Mesodermal cell (in vitro differentiated cells): ENCODE results near the gene ACADL.

Experiments used
- H3K27ac ChIP-seq: 2 replicates; pipeline ENCODE4 v1.7.0; 2013; ENCODE audit warnings: mild to moderate bottlenecking, low read depth, low read length, moderate library complexity; ENCODE audit not compliant: severe bottlenecking
- H3K36me3 ChIP-seq: 2 replicates; pipeline ENCODE4 v1.7.1; 2013; ENCODE audit warnings: mild to moderate bottlenecking, low read length, moderate library complexity; ENCODE audit not compliant: control insufficient read depth, insufficient read depth
- H3K4me1 ChIP-seq: one replicate; pipeline ENCODE4 v1.7.1; 2013; ENCODE audit warnings: mild to moderate bottlenecking, low read length; ENCODE audit not compliant: insufficient read depth, control insufficient read depth, poor library complexity, severe bottlenecking
- H3K4me3 ChIP-seq: 2 replicates; pipeline ENCODE4 v1.7.0; 2013; ENCODE audit warnings: low read length, control low read depth, mild to moderate bottlenecking; ENCODE audit not compliant: insufficient read depth, poor library complexity, severe bottlenecking; ENCODE audit errors: extremely low read depth
- H3K9me3 ChIP-seq: 2 replicates; pipeline ENCODE4 v1.7.1; 2013; ENCODE audit warnings: mild to moderate bottlenecking, low read length, moderate library complexity; ENCODE audit not compliant: control insufficient read depth
- WGBS, 2 experiments: methylation state at CpG; one replicate each; pipeline ENCODE4 v1.1.5; 2013; ENCODE audit warnings: missing lambda C conversion rate in 2 of 2; ENCODE audit not compliant: insufficient coverage in 2 of 2; 5-methylcytosine and 5-hydroxymethylcytosine counted together

The ACADL gene

GRCh38 chr2:210170196-210170445 lies 55.1 kb downstream of the ACADL start:
- H3K4me3 ChIP-seq = peak overlapping the region; percentile 67
- peak overlapping the region; percentile 96 for H3K27ac ChIP-seq
- H3K4me1 ChIP-seq = no peaks in the 10 kb centered on the region
- H3K9me3 ChIP-seq = no peaks in the 10 kb centered on the region
- H3K36me3 ChIP-seq = no peaks in the 10 kb centered on the region
- WGBS, 2 experiments = 0% methylated on average over 3 of the region's 6 CpGs

- H3K9me3 ChIP-seq = no peaks in the 10 kb centered on the region
- WGBS, 2 experiments = 0% methylated on average over 2 of the region's 6 CpGs; no CpG with 5 or more reads in 1 of the 2 experiments
These were observed 55.6 kb downstream of the ACADL start for GRCh38 chr2:210169516-210170195.

GRCh38 chr2:210167227-210167626 lies 58.0 kb downstream of the ACADL start:
- Histone ChIP-seq H3K27ac (no peak overlapping the region), H3K36me3 (no peaks in the 10 kb centered on the region), H3K4me1 (no peaks in the 10 kb centered on the region), H3K9me3 (no peaks in the 10 kb centered on the region), H3K4me3 (no peak overlapping the region)
- no CpG with 5 or more reads among the region's 1 CpG for WGBS, 2 experiments

More at GRCh38 chr2:210169516-210170195, 55.6 kb downstream of the ACADL start:
- no peaks in the 10 kb centered on the region for H3K36me3 ChIP-seq
- peak overlapping the region; percentile 96 for H3K27ac ChIP-seq
- H3K4me1 ChIP-seq = no peaks in the 10 kb centered on the region
- H3K4me3 ChIP-seq = peak overlapping the region; percentile 67

- no peak overlapping the region for H3K4me3 ChIP-seq
- WGBS, 2 experiments = 51 to 72% methylated on average over 3 to 5 of the region's 6 CpGs
- no peak overlapping the region for H3K27ac ChIP-seq
- H3K9me3 ChIP-seq = no peaks in the 10 kb centered on the region
- H3K4me1 ChIP-seq = no peaks in the 10 kb centered on the region
- H3K36me3 ChIP-seq = peaks cover 2% of the 10 kb centered on the region
These were observed 62.7 kb downstream of the ACADL start for GRCh38 chr2:210162466-210163124.

GRCh38 chr2:210159059-210159458 lies 66.2 kb downstream of the ACADL start:
- WGBS, 2 experiments = 97 to 100% methylated on average over 2 to 3 of the region's 3 CpGs

GRCh38 chr2:210158236-210158635 lies 67.0 kb downstream of the ACADL start:
- H3K4me1 ChIP-seq = no peaks in the 10 kb centered on the region
- no peaks in the 10 kb centered on the region for H3K9me3 ChIP-seq
- H3K27ac ChIP-seq = no peak overlapping the region
- no CpG with 5 or more reads among the region's 2 CpGs for WGBS, 2 experiments
- H3K4me3 ChIP-seq = no peak overlapping the region
- H3K36me3 ChIP-seq = peaks cover 12% of the 10 kb centered on the region

More at GRCh38 chr2:210159059-210159458, 66.2 kb downstream of the ACADL start:
- H3K4me3 ChIP-seq = no peak overlapping the region
- H3K36me3 ChIP-seq = peaks cover 7% of the 10 kb centered on the region
- H3K4me1 ChIP-seq = no peaks in the 10 kb centered on the region
- no peak overlapping the region for H3K27ac ChIP-seq
- no peaks in the 10 kb centered on the region for H3K9me3 ChIP-seq

- no peaks in the 10 kb centered on the region for H3K4me1 ChIP-seq
These were observed 67.7 kb downstream of the ACADL start for GRCh38 chr2:210157526-210157925.

GRCh38 chr2:210147614-210148013 lies 77.6 kb downstream of the ACADL start:
- Histone ChIP-seq H3K27ac (no peak overlapping the region), H3K4me1 (no peaks in the 10 kb centered on the region), H3K4me3 (no peak overlapping the region), H3K9me3 (no peaks in the 10 kb centered on the region), H3K36me3 (peaks cover 51% of the 10 kb centered on the region)

More at GRCh38 chr2:210157526-210157925, 67.7 kb downstream of the ACADL start:
- 89 to 100% methylated on average over 2 to 3 of the region's 3 CpGs for WGBS, 2 experiments
- Histone ChIP-seq H3K36me3 (peaks cover 12% of the 10 kb centered on the region), H3K4me3 (no peak overlapping the region), H3K27ac (no peak overlapping the region), H3K9me3 (no peaks in the 10 kb centered on the region)
